Astrocyte of the spinal cord (primary cell): ENCODE data around the gene DYNLT2B.
"Not testable (repeated sequence)": the region's sequence is repeated elsewhere in the genome, so short reads cannot be mapped to it uniquely, and the experiment has no call there.

ENCODE experiments used
- DNase-seq: peaks from one replicate; pipeline ENCODE4 v3.0.0; 2011; ENCODE audit warnings: low read depth, low spot score
- H3K4me3 ChIP-seq: 2 replicates; pipeline ENCODE4 v1.5.1; 2011; ENCODE audit warnings: low read depth, mild to moderate bottlenecking, low read length, moderate library complexity
- in situ Hi-C: cut with HindIII; loops from 2 replicates; pipeline ENCODE4 v1.10.0; 2017; ENCODE audit warnings: low sequenced_read_pairs
- TF ChIP-seq, protein P1 (sequence below): IDR thresholded peaks from 2 replicates; pipeline ENCODE4 v1.5.1; 2012; ENCODE audit warnings: low read depth, mild to moderate bottlenecking, low read length, inconsistent platforms

The DYNLT2B gene

DNA sequence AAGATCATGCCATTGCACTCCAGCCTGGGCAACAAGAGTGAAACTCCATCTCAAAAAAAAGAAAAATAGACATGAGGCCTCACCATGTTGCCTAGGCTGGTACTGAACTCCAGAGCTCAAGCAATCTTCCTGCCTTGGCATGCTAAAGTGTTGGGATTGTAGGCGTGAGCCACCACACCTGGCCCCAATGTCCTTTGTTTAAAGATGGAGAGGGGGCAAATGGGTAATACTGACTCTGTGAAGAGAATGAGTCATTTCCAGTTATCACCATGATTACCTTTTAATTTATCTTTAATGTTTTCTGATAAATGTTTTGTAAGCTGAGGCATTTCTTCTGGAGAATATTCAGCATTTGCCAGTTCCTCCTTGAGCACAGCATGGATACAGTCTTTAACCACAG, 2.2 kb downstream of the DYNLT2B start:
- TF ChIP-seq, protein P1, sequence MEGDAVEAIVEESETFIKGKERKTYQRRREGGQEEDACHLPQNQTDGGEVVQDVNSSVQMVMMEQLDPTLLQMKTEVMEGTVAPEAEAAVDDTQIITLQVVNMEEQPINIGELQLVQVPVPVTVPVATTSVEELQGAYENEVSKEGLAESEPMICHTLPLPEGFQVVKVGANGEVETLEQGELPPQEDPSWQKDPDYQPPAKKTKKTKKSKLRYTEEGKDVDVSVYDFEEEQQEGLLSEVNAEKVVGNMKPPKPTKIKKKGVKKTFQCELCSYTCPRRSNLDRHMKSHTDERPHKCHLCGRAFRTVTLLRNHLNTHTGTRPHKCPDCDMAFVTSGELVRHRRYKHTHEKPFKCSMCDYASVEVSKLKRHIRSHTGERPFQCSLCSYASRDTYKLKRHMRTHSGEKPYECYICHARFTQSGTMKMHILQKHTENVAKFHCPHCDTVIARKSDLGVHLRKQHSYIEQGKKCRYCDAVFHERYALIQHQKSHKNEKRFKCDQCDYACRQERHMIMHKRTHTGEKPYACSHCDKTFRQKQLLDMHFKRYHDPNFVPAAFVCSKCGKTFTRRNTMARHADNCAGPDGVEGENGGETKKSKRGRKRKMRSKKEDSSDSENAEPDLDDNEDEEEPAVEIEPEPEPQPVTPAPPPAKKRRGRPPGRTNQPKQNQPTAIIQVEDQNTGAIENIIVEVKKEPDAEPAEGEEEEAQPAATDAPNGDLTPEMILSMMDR: no peak
- in situ Hi-C loops: no loop called here
- H3K4me3 ChIP-seq: no peak overlapping the region
- no peak for DNase-seq

DNA sequence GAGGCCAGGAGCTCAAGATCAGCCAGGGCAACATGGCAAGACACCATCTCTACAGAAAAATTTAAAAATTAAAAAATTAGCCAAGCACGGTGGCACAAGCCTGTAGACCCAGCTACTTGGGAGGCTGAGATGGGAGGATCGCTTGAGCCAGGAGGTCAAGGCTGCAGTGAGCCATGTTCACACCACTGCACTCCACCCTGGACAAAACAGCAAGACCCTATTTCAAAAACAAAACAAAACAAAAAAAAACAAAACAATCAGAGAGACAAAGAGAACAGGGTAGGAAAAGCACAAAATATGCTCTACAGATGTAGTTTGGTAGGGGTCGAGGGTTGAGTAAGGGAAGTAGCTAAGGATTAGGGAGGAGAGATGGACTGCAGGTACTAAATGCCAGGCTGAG, 3.4 kb downstream of the DYNLT2B start:
- TF ChIP-seq, protein P1: no peak
- H3K4me3 ChIP-seq: no peak overlapping the region
- in situ Hi-C loops: no loop called here
- no peak for DNase-seq

DNA sequence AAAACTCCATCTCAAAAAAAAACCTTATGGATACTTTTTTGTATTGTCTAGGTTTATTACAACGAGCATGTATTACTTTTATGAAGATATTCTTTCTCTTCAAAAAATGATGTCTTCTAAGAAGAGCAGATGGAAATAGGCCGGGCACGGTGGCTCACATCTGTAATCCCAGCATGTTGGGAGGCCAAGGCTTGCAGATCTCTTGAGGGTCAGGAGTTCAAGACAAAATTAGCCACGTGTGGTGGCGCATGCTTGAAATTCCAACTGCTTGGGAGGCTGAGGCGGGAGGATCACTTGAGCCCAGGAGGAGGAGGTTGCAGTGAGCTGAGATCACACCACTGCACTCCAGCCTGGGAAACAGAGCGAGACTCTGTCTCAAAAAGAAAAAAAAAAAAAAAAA, 4.0 kb downstream of the DYNLT2B start:
- DNase-seq, in situ Hi-C loops, H3K4me3 ChIP-seq: not testable (repeated sequence)

DNA sequence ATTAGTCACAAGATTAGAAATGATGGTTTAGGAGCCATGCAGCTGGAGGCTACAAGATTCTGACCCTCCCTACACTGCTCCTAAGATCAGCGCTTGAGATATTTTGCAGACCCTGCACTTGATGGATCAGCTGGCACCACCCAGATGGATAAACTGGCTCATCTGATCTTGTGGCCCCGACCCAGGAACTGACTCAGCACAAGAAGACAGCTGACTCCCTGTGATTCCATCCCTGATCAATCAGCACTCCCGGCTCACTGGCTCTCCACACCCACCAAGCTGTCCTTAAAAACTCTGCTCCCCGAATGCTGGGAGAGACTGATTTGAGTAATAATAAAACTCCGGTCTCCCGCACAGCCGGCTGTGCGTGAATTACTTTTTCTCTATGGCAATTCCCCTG, 15.1 kb downstream of the DYNLT2B start:
- DNase-seq, H3K4me3 ChIP-seq, in situ Hi-C loops: not testable (repeated sequence)

DNA sequence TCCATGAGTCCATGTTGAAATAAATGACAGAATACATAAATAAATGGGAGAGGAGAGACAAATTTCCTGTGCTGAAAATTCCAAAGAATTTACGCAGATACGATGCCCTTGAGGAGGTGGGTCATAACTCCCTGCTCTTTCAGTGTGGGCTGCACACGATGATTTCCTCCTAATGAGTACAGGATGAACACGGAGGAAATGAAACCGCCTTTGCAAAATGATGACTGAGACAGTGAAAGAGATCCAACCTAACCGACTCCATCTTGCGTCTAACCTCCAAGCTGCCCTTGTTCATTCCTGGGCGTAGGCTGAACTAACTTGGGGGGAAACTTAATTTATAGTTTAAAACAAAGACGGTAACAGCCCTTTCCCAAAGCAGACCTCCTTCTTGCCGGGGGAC, 15.5 kb downstream of the DYNLT2B start:
- DNase-seq, H3K4me3 ChIP-seq, in situ Hi-C loops: not testable (repeated sequence)

DNA sequence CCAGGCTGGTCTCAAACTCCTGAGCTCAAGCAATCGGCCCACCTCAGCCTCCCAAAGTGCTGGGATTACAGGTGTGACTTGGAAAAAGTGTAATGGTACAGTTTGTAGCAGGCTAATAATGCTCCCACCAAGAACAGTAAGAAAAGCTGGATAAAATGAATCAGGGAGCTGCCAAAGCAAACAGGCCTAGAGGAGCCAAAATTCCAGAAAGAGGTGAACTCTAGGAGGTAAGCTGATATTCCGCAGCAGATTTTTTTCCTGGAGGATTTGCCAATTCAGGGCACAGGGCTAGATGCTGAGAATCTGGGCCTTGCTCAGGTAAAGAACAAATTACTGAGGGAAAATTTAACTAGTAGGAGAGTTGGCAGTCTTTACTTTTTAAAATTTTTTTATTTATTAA, 19.5 kb downstream of the DYNLT2B start:
- in situ Hi-C loops: no loop called here
- no peak for DNase-seq
- TF ChIP-seq, protein P1: no peak
- no peak overlapping the region for H3K4me3 ChIP-seq

DNA sequence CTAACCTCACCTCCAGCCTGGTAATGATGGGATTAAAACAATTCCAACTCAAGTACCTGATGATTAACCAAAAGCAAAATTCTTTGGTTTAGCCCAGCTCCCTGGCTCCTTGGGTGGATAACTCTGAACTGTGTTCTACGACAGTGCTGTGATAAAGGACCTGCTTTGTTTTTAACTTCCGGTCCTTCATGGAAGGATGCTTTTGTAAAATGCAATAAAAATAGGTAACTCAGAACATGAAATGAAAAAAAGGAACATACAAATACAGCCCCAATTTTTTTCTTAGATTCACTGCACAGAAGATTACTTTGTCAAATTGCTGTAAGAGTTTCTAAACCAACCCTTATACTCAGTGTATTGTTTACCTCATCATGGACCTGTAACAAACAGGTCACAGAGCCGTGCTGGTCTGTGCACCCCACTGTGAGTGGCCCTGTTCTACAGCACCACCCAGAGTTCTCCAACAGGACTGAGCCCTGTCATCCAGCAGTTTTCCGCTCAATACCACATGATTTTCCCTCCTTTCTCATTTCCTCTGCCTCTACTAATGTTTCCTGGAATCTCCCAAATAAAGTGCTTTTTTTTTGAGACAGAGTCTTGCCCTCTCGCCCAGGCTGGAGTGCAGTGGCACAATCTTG, 25.6 kb downstream of the DYNLT2B start:
- H3K4me3 ChIP-seq: no peak overlapping the region
- in situ Hi-C loops: no loop called here
- no peak for DNase-seq
- TF ChIP-seq, protein P1: no peak

DNA sequence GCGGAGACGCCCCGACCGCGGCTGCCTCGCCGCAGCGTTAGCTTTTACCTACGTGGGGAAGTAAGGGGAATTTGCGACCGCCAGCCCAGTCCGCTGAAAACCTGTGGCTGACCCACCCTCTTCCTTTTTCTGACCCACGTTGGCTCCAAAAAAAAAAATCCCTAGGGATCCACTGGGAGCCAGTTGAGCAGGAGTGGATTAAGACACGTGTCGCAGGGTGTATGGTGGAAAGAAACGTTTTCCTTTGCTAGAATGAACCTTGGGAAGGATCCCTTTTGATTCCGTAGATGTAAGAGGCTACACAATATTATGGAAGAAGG, 29.9 kb downstream of the DYNLT2B start:
- DNase-seq: no peak
- peak overlapping the region; percentile 100 for H3K4me3 ChIP-seq
- in situ Hi-C loops: no loop called here
- TF ChIP-seq, protein P1: no peak
